CD4-positive, alpha-beta T cell treated with Interleukin-15 for 4 hours (primary cell): ENCODE measurements around the gene URM1.

Experiments
- DNase-seq: peaks from one replicate; pipeline ENCODE4 v3.0.0-alpha.2; 2020; ENCODE audit warnings: low spot score

URM1 gene

GRCh38 chr9:128385496-128386460 is 14.6 kb downstream of the URM1 start:
- no peak for DNase-seq

GRCh38 chr9:128388150-128388549 is 17.0 kb downstream of the URM1 start:
- DNase-seq: no peak

- DNase-seq: no peak
These were observed 18.4 kb downstream of the URM1 start for GRCh38 chr9:128389395-128390149.

- DNase-seq: no peak
These were observed 19.1 kb downstream of the URM1 start for GRCh38 chr9:128390150-128390812.

- DNase-seq: no peak
These were observed 19.9 kb downstream of the URM1 start for GRCh38 chr9:128390813-128391711.

GRCh38 chr9:128391956-128392301 is 20.8 kb downstream of the URM1 start:
- no peak for DNase-seq

- DNase-seq: no peak
These were observed 21.3 kb downstream of the URM1 start for GRCh38 chr9:128392302-128393144.

- no peak for DNase-seq
These were observed 22.1 kb downstream of the URM1 start for GRCh38 chr9:128393145-128393775.

GRCh38 chr9:128393970-128394369 is 22.8 kb downstream of the URM1 start:
- DNase-seq: no peak

GRCh38 chr9:128394379-128395168 is 23.4 kb downstream of the URM1 start:
- no peak for DNase-seq

GRCh38 chr9:128396970-128397613 is 25.9 kb downstream of the URM1 start:
- DNase-seq: no peak

- DNase-seq: no peak
These were observed 26.7 kb downstream of the URM1 start for GRCh38 chr9:128397831-128398230.

- no peak for DNase-seq
These were observed 28.7 kb downstream of the URM1 start for GRCh38 chr9:128399861-128400260.

- no peak for DNase-seq
These were observed 33.4 kb downstream of the URM1 start for GRCh38 chr9:128404560-128404959.

- no peak for DNase-seq
These were observed 34.1 kb downstream of the URM1 start for GRCh38 chr9:128405077-128405779.

GRCh38 chr9:128405780-128406171 is 34.6 kb downstream of the URM1 start:
- no peak for DNase-seq

GRCh38 chr9:128406848-128407391 is 35.7 kb downstream of the URM1 start:
- no peak for DNase-seq

GRCh38 chr9:128408963-128409431 is 37.8 kb downstream of the URM1 start:
- no peak for DNase-seq
